GM18526 (cell line): ENCODE data around the gene BOD1L2.

Experiments used
- POLR2A ChIP-seq: IDR thresholded peaks from 3 replicates; pipeline ENCODE4 v1.6.1; 2011; ENCODE audit not compliant: insufficient read length; ENCODE audit errors: extremely low read depth

The BOD1L2 gene

DNA sequence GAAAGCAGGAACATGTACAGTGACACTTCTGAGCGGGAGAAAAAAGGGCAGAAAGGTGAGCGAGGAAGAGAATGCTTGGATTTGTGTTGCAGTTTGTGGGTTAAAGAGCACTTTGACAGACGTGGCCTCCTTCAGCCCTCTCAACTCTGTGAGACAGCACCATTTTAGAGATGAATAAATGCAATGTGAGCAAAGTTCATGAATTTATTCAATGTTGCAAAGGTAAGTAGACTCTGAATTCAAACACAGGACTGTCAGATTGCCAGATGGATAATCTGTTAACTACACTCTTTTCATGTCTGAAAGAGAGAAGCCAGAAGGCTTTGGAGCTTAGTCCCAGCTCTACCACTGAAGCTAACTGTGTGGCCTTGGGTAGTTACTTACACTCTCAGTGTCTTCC is 47.7 kb downstream of the BOD1L2 start:
- TF ChIP-seq POLR2A = no peak

DNA sequence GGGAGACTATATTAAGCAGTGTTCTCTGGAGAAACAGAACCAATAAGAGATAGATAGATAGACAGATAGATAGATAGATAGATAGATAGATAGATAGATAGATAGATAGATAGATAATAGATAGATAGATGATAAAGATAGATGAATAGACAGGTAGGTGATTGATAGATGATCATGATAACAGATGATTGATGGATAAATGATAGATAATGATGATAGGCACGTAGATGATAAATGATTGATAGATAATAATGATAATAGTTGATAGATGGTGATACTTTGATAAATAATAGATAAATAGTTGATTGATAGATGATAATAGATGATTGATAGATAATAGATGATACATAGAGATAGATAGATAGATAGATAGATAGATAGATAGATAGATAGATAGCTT is 48.5 kb downstream of the BOD1L2 start:
- no peak for TF ChIP-seq POLR2A

DNA sequence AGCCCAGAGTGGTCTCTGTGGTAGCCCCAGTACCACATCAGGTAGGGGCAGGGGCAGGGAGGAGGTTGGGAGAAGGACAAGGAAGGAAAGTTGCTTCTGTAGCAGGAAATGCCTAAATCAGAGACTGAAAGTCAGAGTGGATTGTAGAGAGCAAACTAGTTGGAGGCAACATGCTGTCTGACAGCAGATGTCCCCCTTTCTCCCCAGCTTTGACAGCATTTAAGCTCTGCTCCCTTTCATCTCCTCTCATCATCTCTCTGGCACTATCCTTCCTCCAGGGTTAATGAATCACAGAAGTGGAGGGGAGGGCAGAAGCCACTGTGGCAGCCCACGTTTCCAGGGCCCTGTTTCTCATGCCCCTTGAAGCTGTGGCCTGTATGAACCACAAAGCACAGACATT is 50.4 kb downstream of the BOD1L2 start:
- TF ChIP-seq POLR2A = no peak

- TF ChIP-seq POLR2A = no peak
Measured at GRCh38 chr18:57198073-57198472, 51.2 kb downstream of the BOD1L2 start.
